CD14-positive monocyte (primary cell): Measurements from ENCODE around the gene SLC25A2. TPM values are rescaled to one million over a fixed set of nuclear protein-coding genes. Genes with fewer than 3 reads are reported as not detected.

ENCODE experiments used
- DNase-seq, 3 donors: peaks; one replicate each; pipeline ENCODE4 v3.0.0-alpha.2; 2011 to 2022
- H2AFZ ChIP-seq: 2 replicates; pipeline ENCODE4 v1.6.0; 2012; ENCODE audit warnings: mild to moderate bottlenecking, low read depth, low read length, inconsistent platforms; ENCODE audit not compliant: insufficient read depth, poor library complexity, severe bottlenecking
- H3K27ac ChIP-seq, 2 donors: 1 replicate in 1 of 2; 2 replicates in 1 of 2; pipeline ENCODE4 v1.5.1; 2012 to 2013; ENCODE audit warnings: low read length in 2 of 2, control low read depth in 1 of 2, inconsistent platforms in 1 of 2, low read depth in 1 of 2, mild to moderate bottlenecking in 1 of 2
- H3K27me3 ChIP-seq, 2 donors: one replicate each; pipeline versions ENCODE4 v1.6.0 to v1.6.1; 2011 to 2013; ENCODE audit warnings: low read length in 2 of 2; ENCODE audit not compliant: control insufficient read depth in 2 of 2, insufficient read depth in 2 of 2
- H3K36me3 ChIP-seq, 2 donors: replicated peaks in 1 of 2; 1 replicate in 1 of 2; 2 replicates in 1 of 2; pipeline versions ENCODE4 v1.5.1 to v1.6.1; 2012 to 2013; ENCODE audit warnings: low read length in 2 of 2, control low read depth in 1 of 2, inconsistent platforms in 1 of 2, mild to moderate bottlenecking in 1 of 2; ENCODE audit not compliant: insufficient read depth in 2 of 2, control insufficient read depth in 1 of 2
- H3K4me1 ChIP-seq, 2 donors: 1 replicate in 1 of 2; 2 replicates in 1 of 2; pipeline versions ENCODE4 v1.5.1 to v1.6.1; 2012 to 2013; ENCODE audit warnings: low read length in 2 of 2, control low read depth in 1 of 2, inconsistent platforms in 1 of 2, mild to moderate bottlenecking in 1 of 2, moderate library complexity in 1 of 2; ENCODE audit not compliant: insufficient read depth in 2 of 2, control insufficient read depth in 1 of 2
- H3K4me2 ChIP-seq: replicated peaks from 2 replicates; pipeline ENCODE3; 2012; ENCODE audit warnings: low read length, moderate library complexity, mild to moderate bottlenecking; ENCODE audit not compliant: poor library complexity, severe bottlenecking; ENCODE audit errors: extremely low read depth
- H3K4me3 ChIP-seq, 3 experiments: fragments of 200-600 bp in 1 of 3; sonication (generic) in 1 of 3; replicated peaks in 1 of 3; 1 replicate in 2 of 3; 2 replicates in 1 of 3; pipeline ENCODE4 v1.5.1; 2011 to 2013; ENCODE audit warnings: low read length in 3 of 3, mild to moderate bottlenecking in 3 of 3, control low read depth in 2 of 3, low read depth in 2 of 3, inconsistent platforms in 1 of 3, moderate library complexity in 1 of 3
- H3K79me2 ChIP-seq: 2 replicates; pipeline ENCODE4 v1.6.0; 2012; ENCODE audit warnings: mild to moderate bottlenecking, control low read depth, inconsistent platforms, low read length, moderate library complexity; ENCODE audit not compliant: insufficient read depth
- H3K9ac ChIP-seq: 2 replicates; pipeline ENCODE4 v1.6.0; 2017; ENCODE audit warnings: low read length, mild to moderate bottlenecking; ENCODE audit not compliant: insufficient read depth, poor library complexity, severe bottlenecking
- H3K9me3 ChIP-seq, 2 donors: replicated peaks in 1 of 2; 1 replicate in 1 of 2; 2 replicates in 1 of 2; pipeline versions ENCODE4 v1.5.1 to v1.6.1; 2012 to 2013; ENCODE audit warnings: low read length in 2 of 2, control low read depth in 1 of 2; ENCODE audit not compliant: control insufficient read depth in 1 of 2, insufficient read depth in 1 of 2
- H4K20me1 ChIP-seq: 2 replicates; pipeline ENCODE4 v1.6.0; 2012; ENCODE audit warnings: mild to moderate bottlenecking, low read length, control low read depth, moderate library complexity; ENCODE audit not compliant: insufficient read depth
- H3K27ac Mint-ChIP-seq, 7 donors: one replicate each; pipeline ENCODE4 v1.8.0; 2020; ENCODE audit warnings: mild to moderate bottlenecking in 7 of 7, mixed read lengths in 7 of 7, moderate library complexity in 6 of 7, inconsistent platforms in 2 of 7
- H3K27me3 Mint-ChIP-seq, 3 donors: one replicate each; pipeline ENCODE4 v1.8.0; 2021 to 2022; ENCODE audit warnings: low read depth in 3 of 3, mild to moderate bottlenecking in 3 of 3, mixed read lengths in 3 of 3, moderate library complexity in 3 of 3, inconsistent platforms in 1 of 3
- H3K36me3 Mint-ChIP-seq, 2 donors: one replicate each; pipeline ENCODE4 v1.8.0; 2020; ENCODE audit warnings: mixed read lengths in 2 of 2, inconsistent platforms in 1 of 2, mild to moderate bottlenecking in 1 of 2
- H3K4me1 Mint-ChIP-seq: one replicate; pipeline ENCODE4 v1.8.0; 2020; ENCODE audit warnings: mild to moderate bottlenecking, mixed read lengths
- H3K4me3 Mint-ChIP-seq, 2 donors: one replicate each; pipeline ENCODE4 v1.8.0; 2020; ENCODE audit warnings: mild to moderate bottlenecking in 2 of 2, mixed read lengths in 2 of 2, moderate library complexity in 1 of 2
- H3K9me3 Mint-ChIP-seq, 7 donors: one replicate each; pipeline ENCODE4 v1.8.0; 2020 to 2022; ENCODE audit warnings: mixed read lengths in 7 of 7, mild to moderate bottlenecking in 6 of 7, moderate library complexity in 6 of 7, inconsistent platforms in 2 of 7
- CTCF ChIP-seq: fragments of 200-600 bp; IDR thresholded peaks from one replicate; pipeline ENCODE4 v1.8.0; 2022; ENCODE audit warnings: antibody characterized with exemption, mild to moderate bottlenecking
- WGBS: methylation state at CpG from one replicate; pipeline ENCODE4 v1.1.5; 2013; ENCODE audit warnings: missing lambda C conversion rate; ENCODE audit not compliant: insufficient coverage; 5-methylcytosine and 5-hydroxymethylcytosine counted together
- intact Hi-C, 2 donors: fragments of 100-400 bp; cut with micrococcal nuclease; formaldehyde crosslinking; loops; one replicate each; pipeline versions ENCODE4 v1.15.0 to v1.15.1; 2023
- polyA plus RNA-seq, 3 donors: library from polyadenylated mRNA; depleted of rRNA in 1 of 3; unstranded in 2 of 3; stranded (reverse) in 1 of 3; fragments of 300-500 nt in 2 of 3; fragments of >200 nt in 1 of 3; fragmentation: Illumina TruSeq in 2 of 3; gene quantifications; 1 replicate in 2 of 3; 2 replicates in 1 of 3; pipeline ENCODE4 v1.2.3, GENCODE V29; 2012 to 2021

Gene SLC25A2
- polyA plus RNA-seq, 3 donors, result not detected

GRCh38 chr5:141330299-141331080, 26.6 kb upstream of the SLC25A2 start, which contains the start of gene PCDHGA1:
Gene PCDHGA1 (plus strand): TSS chr5:141330514.
- intact Hi-C loops, result no loop called here
- H3K36me3 ChIP-seq, result no peaks in the 10 kb centered on the region
- no peak within 1 kb of the TSS for H3K9ac ChIP-seq
- no peak within 1 kb of the TSS for H3K4me2 ChIP-seq
- Mint-ChIP-seq H3K36me3 (peaks cover 0 to 3% of the 10 kb centered on the region in 2 donors), H3K9me3 (peaks cover 19 to 78% (median 66%) of the 10 kb centered on the region in 7 donors), H3K4me3 (peak within 1 kb of the TSS in 1 of 2 donors; percentile 51), H3K27me3 (peaks cover 30 to 75% (median 63%) of the 10 kb centered on the region in 3 donors), H3K27ac (no peak within 1 kb of the TSS), H3K4me1 (peaks cover 5% of the 10 kb centered on the region)
- no peak within 1 kb of the TSS for H3K27ac ChIP-seq
- H3K27me3 ChIP-seq, result peaks cover 49 to 82% of the 10 kb centered on the region in 2 donors
- no peaks in the 10 kb centered on the region for H3K4me1 ChIP-seq
- H4K20me1 ChIP-seq, result no peaks in the 10 kb centered on the region
- H3K79me2 ChIP-seq, result no peaks in the 10 kb centered on the region
- peaks cover 48 to 63% of the 10 kb centered on the region in 2 donors for H3K9me3 ChIP-seq
- H2AFZ ChIP-seq, result peak within 1 kb of the TSS; percentile 6
- peak; percentile 51 for TF ChIP-seq CTCF
- 23% methylated on average over 14 of the region's 21 CpGs for WGBS
- H3K4me3 ChIP-seq, result no peak within 1 kb of the TSS
- no peak for DNase-seq

- Histone ChIP-seq H4K20me1 (no peaks in the 10 kb centered on the region), H3K9ac (no peak overlapping the region), H2AFZ (no peak overlapping the region), H3K27ac (no peak overlapping the region), H3K36me3 (no peaks in the 10 kb centered on the region), H3K4me3 (no peak overlapping the region), H3K4me2 (no peak overlapping the region), H3K4me1 (no peaks in the 10 kb centered on the region), H3K79me2 (no peaks in the 10 kb centered on the region), H3K9me3 (peaks cover 51 to 60% of the 10 kb centered on the region in 2 donors), H3K27me3 (peaks cover 40 to 65% of the 10 kb centered on the region in 2 donors)
- no peak overlapping the region for H3K27ac Mint-ChIP-seq
- H3K36me3 Mint-ChIP-seq, result peaks cover 0 to 3% of the 10 kb centered on the region in 2 donors
- no peak for DNase-seq
- peaks cover 24 to 72% (median 53%) of the 10 kb centered on the region in 7 donors for H3K9me3 Mint-ChIP-seq
- 87% methylated on average over 8 of the region's 8 CpGs for WGBS
- intact Hi-C loops, result no loop called here
- no peak for TF ChIP-seq CTCF
- H3K4me1 Mint-ChIP-seq, result peaks cover 5% of the 10 kb centered on the region
- peaks cover 25 to 59% (median 49%) of the 10 kb centered on the region in 3 donors for H3K27me3 Mint-ChIP-seq
- H3K4me3 Mint-ChIP-seq, result peak overlapping the region in 1 of 2 donors; percentile 15
These were observed 24.4 kb upstream of the SLC25A2 start for GRCh38 chr5:141328231-141328630.
